Iris pigment epithelial cell (primary cell): ENCODE results near the gene TLE1.
"Not testable (repeated sequence)": the region's sequence is repeated elsewhere in the genome, so short reads cannot be mapped to it uniquely, and the experiment has no call there.

Source experiments
- DNase-seq: peaks from one replicate; pipeline ENCODE4 v3.0.0-alpha.2; 2011; ENCODE audit warnings: low read depth

The TLE1 gene

GRCh38 chr9:81652058-81652687, 37.2 kb downstream of the TLE1 start:
- DNase-seq = no peak

GRCh38 chr9:81650586-81651515, 38.5 kb downstream of the TLE1 start:
- DNase-seq = no peak

GRCh38 chr9:81649475-81650240, 39.7 kb downstream of the TLE1 start:
- DNase-seq = no peak

GRCh38 chr9:81648891-81649290, 40.5 kb downstream of the TLE1 start:
- DNase-seq = no peak

- no peak for DNase-seq
Measured at GRCh38 chr9:81646337-81646736, 43.0 kb downstream of the TLE1 start.

GRCh38 chr9:81644513-81644912, 44.8 kb downstream of the TLE1 start:
- not testable (repeated sequence) for DNase-seq

- no peak for DNase-seq
Measured at GRCh38 chr9:81637276-81637675, 52.1 kb downstream of the TLE1 start.

GRCh38 chr9:81636255-81636599, 53.1 kb downstream of the TLE1 start:
- DNase-seq = no peak

GRCh38 chr9:81635521-81636254, 53.7 kb downstream of the TLE1 start:
- DNase-seq = peak; percentile 47

GRCh38 chr9:81634915-81635516, 54.3 kb downstream of the TLE1 start:
- peak; percentile 59 for DNase-seq

- no peak for DNase-seq
Measured at GRCh38 chr9:81633952-81634854, 55.1 kb downstream of the TLE1 start.

- DNase-seq = peak; percentile 94
Measured at GRCh38 chr9:81632599-81632998, 56.7 kb downstream of the TLE1 start.

GRCh38 chr9:81631218-81631745, 58.1 kb downstream of the TLE1 start:
- no peak for DNase-seq

- no peak for DNase-seq
Measured at GRCh38 chr9:81629440-81629839, 59.9 kb downstream of the TLE1 start.

GRCh38 chr9:81628897-81629296, 60.5 kb downstream of the TLE1 start:
- no peak for DNase-seq

- DNase-seq = no peak
Measured at GRCh38 chr9:81627481-81627880, 61.9 kb downstream of the TLE1 start.

- peak; percentile 65 for DNase-seq
Measured at GRCh38 chr9:81626511-81626910, 62.8 kb downstream of the TLE1 start.

GRCh38 chr9:81625969-81626368, 63.4 kb downstream of the TLE1 start:
- no peak for DNase-seq

GRCh38 chr9:81623778-81624177, 65.6 kb downstream of the TLE1 start:
- DNase-seq = no peak
